HG02798 (cell line): ENCODE results near the gene SUSD2.
"Not testable (repeated sequence)": the region's sequence is repeated elsewhere in the genome, so short reads cannot be mapped to it uniquely, and the experiment has no call there.

Experiments
- ATAC-seq: cut with Tn5 transposase; IDR thresholded peaks from one replicate; pipeline ENCODE4 v1.9.1; 2021; ENCODE audit warnings: mild to moderate bottlenecking; ENCODE audit not compliant: unreplicated experiment, poor library complexity

Gene SUSD2

DNA sequence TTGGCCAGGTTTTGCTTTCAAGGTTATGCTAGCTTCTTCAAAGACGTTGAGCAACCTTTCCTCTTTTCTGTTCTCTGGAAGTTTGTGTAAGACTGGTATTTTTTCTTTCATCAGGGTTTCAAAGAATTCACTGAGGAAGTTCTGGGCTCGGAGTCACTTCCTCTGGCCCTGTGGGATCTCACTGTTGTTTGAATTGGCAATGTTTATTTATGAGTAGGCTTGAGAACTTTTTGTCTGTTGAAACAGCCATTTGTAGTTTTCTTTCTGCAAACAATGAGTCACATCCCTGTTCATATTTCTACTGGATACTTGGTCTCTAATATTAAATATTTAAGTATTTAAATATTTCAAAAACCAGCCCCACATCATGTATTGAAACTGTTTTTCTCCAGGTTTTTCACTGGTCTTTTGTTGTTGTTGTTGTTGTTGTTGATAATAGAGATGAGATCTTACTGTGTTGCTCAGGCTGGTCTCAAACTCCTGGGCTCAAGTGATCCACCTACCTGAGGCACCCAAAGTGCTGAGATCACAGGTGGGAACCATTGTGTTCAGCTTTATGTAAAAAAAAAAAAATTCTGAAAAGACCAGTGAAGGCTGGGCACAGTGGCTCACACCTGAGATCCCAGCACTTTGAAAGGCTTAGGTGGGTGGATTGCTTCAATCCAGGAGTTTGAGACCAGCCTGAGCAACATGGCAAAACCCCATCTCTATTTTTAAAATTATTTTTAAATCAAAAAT, 26.9 kb downstream of the SUSD2 start:
- ATAC-seq, result no peak

- no peak for ATAC-seq
These were observed 27.7 kb downstream of the SUSD2 start for GRCh38 chr22:24209016-24209415.

- ATAC-seq, result no peak
These were observed 28.4 kb downstream of the SUSD2 start for GRCh38 chr22:24209687-24210086.

DNA sequence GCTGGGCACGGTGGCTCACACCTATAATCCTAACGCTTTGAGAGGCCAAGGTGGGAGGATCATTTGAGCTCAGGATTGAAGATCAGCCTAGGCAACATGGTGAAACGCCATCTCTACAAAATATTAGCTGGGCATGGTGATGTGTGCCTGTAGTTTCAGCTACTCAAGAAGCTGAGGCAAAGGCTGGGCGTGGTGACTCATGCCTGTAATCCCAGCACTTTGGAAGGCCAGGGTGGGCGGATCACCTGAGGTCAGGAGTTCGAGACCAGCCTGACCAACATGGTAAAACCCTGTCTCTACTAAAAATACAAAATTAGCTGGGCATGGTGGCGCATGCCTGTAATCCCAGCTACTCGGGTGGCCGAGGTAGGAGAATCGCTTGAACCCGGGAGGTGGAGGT, 29.1 kb downstream of the SUSD2 start:
- ATAC-seq, result not testable (repeated sequence)

DNA sequence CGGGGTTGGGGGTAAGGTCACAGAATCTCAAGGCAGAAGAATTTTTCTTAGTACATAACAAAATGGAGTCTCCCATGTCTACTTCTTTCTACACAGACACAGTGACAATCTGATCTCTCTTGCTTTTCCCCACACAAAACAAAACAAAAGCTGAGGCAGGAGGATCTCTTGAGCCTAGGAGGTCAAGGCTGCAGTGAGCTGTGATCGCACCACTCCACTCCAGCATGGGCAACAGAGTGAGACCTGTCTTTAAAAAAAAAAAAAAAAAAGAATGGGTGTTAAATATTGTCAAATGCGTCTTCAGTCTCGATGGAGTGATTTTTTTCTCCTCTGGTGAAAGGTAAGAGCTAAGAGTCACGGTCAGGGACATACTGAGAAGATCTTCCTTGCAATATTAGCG, 30.4 kb downstream of the SUSD2 start:
- not testable (repeated sequence) for ATAC-seq

DNA sequence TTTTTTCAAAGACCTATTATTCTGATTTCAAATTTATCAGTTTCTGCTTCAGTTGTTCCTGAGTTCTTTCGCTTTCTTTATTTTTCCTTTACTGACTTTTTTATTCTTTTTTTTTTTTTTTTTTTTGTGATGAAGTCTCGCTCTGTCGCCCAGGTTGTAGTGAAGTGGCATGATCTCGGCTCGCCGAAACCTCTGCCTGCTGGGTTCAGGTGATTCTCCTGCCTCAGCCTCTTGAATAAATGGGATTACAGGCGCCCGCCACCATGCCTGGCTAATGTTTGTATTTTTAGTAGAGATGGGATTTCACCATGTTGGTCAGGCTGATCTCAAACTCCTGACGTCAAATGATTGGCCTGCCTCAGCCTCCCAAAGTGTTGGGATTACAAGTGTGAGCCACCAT, 31.8 kb downstream of the SUSD2 start:
- not testable (repeated sequence) for ATAC-seq

DNA sequence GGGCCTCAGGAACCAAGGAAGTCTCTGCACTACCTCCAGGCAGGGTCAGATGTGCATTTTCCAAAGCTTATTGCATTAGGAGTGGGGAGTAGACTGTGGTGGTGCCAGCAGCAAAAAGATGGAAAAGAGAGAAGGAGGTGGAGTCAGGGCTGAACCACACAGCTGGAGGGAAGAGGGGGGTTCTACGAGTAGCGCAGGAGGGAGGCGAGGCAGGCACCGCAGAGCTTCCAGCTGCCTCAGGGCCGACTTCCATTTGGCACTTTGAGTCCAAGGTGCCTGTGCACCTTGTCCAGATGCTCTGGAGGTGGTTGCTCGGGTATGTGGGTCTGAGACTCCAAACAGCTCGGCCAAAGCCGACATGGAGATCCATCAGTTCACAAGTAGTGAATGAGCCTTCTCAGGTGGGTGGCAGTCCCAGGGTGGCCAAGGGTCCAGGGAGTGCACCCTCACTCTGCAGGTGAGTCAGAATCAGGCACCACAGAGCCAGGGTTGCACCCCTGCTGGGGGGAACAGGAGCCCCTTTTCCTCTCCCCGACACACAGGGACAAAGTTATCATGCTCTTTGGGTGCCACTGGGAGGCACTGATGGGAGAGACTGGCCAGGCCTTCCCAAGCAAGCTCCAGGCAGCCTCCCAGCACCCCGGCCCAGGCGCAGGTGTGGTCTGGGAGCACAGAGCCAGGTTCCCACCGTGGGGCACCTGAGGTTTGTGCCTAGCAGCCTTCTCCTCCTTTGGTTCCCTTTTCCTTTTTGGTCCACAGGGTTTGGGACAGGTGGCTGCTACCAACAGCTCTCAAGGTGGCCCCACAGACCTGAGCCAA, 33.4 kb downstream of the SUSD2 start:
- no peak for ATAC-seq

- ATAC-seq, result no peak
These were observed 35.4 kb downstream of the SUSD2 start for GRCh38 chr22:24216541-24217209.

GRCh38 chr22:24217384-24217783, 36.1 kb downstream of the SUSD2 start:
- no peak for ATAC-seq

- ATAC-seq, result no peak
These were observed 38.5 kb downstream of the SUSD2 start for GRCh38 chr22:24219750-24220149.

- no peak for ATAC-seq
These were observed 43.2 kb downstream of the SUSD2 start for GRCh38 chr22:24224468-24224867.

DNA sequence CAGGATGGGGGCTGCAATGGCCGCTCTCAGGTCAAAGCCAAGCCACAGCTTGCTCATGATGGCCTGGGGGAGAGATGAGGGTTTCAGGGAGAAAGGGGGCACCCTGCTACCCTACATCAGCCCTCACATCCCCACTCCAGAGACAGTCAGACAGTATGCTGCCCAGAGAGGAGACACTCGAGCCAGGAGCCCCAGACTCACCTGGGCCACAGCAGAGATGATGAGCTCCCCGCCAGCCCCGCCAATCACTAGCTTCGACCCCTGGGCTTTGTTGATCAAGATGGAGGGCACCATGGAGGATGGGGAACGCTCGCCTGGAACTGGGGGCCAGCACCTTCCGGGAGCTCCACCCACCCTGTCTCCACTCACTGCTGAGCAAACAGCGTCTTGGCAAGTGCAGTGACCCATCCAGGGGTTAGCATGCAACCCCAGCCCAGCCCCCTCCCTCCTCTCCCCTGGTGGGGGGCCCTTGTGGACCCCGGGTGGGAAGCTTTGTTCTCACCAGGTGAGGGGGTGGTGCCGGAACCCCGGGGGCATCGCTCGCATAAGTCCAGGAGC, 43.8 kb downstream of the SUSD2 start:
- no peak for ATAC-seq

DNA sequence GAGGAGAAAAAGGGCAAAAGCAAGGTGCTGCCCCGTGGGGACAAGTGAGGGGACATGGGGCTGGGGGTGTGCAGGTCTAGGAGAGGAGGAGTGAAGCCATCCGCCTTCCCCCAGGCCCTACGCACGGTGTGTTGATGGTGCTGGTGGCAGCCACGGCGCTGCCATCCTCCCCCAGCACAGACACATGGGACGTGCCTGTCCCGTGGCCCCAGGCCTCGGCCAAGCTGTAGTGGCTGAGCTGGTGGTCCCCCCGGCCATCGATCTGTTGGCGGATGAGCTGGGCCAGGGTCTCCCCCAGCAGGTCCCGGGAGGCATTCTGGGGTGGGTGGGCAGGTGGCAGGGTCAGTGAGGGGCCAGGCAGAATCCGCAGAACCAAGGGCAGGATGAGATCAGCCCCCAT, 44.7 kb downstream of the SUSD2 start:
- ATAC-seq, result no peak

DNA sequence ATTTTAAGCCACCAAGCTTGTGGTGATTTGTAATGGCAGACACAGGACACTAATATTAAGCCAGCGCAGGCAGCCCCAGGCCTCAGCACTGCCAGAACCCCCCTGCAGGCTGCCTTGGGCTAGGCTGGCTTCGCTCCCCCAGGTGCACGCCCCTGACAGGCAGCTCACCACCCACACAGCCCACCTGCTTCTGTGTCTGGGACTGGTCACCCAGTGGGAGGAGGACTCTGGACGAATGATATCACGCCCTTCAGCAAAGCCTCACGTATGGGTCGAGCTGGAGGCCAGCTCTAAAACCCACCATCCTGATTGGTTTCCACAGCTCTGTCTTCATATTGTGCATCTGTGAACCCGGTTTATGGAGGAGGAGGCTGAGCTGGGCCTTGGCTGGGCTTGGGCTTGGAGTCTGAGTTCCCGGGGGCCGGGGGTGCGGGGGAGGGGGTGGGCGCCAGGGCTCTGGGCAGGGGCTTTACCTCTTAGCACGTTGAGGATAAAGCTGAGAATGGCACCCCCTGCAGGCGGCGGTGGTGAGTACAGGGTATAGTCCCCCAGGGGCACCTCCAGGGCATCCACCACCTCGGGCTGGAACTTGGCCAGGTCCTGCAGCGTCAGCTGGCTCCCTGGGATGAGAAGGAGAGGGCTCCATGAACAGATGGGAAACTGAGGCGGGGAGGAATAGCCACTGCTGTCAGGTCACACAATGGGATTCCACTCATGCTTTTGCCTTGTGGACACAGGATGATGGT, 49.8 kb downstream of the SUSD2 start:
- no peak for ATAC-seq

GRCh38 chr22:24231706-24232105, 50.4 kb downstream of the SUSD2 start:
- no peak for ATAC-seq

- ATAC-seq, result no peak
These were observed 50.8 kb downstream of the SUSD2 start for GRCh38 chr22:24232124-24232523.

GRCh38 chr22:24232725-24233124, 51.4 kb downstream of the SUSD2 start:
- ATAC-seq, result no peak

DNA sequence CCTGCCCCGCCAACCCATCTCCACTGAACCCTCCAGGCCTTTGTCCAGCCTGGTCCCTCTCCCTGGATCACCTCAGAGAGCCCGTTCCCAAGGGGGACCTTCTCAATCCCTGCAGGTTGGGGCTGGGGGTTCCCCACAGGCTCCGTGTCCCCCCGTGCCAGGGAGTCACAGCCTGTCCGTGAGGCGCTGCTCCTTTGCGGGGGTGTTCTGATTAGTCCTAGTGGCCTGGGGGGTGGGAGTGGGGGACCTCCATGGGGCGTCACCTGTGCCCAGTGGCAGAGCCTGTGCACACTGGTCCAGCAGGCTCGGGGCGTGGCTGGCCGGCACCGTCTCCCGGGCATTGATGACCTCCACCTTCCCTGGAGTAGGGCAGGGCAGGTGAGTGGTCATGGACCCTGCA, 51.9 kb downstream of the SUSD2 start:
- ATAC-seq, result no peak

DNA sequence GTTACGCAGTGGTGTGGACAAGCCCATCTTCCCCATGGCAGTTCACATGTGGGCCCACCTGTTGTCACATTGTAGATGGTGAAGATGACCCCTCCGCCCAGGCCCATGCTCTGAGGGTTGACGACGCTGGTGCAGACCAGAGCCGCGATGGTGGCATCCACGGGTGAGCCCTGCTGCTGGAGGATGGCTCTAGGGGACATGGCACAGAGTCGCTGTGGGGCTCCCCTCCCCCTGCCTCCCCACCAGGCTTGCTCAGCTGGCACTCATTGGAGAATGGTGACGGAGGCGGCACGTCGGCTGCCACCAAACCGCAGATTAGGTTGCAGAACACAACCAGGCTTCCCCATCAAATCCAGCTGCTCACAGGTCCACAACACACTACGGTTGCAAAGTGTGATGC, 52.5 kb downstream of the SUSD2 start:
- ATAC-seq, result no peak

- ATAC-seq, result no peak
These were observed 54.0 kb downstream of the SUSD2 start for GRCh38 chr22:24235315-24235714.
